Kidney (tissue), 14 donors: Measurements from ENCODE around the gene EIF4E1B. TPM values are rescaled to one million over a fixed set of nuclear protein-coding genes. Genes with fewer than 3 reads are reported as not detected.

ENCODE experiments used
- DNase-seq, 5 donors: peaks; one replicate each; pipeline ENCODE4 v3.0.0-alpha.2; 2013 to 2020
- FAIRE-seq: peaks from 2 replicates; lab custom pipeline; 2012; peaks lifted over from hg19 to GRCh38; lab: Jason Lieb, UNC
- H3K27ac ChIP-seq, 2 donors: one replicate each; pipeline ENCODE4 v1.7.0; 2013; ENCODE audit warnings: low read depth in 2 of 2, low read length in 2 of 2, inconsistent platforms in 1 of 2
- H3K27me3 ChIP-seq: one replicate; pipeline ENCODE4 v1.7.1; 2013; ENCODE audit warnings: low read length, inconsistent platforms; ENCODE audit not compliant: control insufficient read depth, insufficient read depth
- H3K36me3 ChIP-seq, 3 donors: one replicate each; pipeline versions ENCODE4 v1.7.0 to v1.7.1; 2013; ENCODE audit warnings: low read length in 3 of 3, control low read depth in 1 of 3, inconsistent platforms in 1 of 3; ENCODE audit not compliant: insufficient read depth in 3 of 3, control insufficient read depth in 2 of 3
- H3K4me1 ChIP-seq, 3 donors: one replicate each; pipeline versions ENCODE4 v1.7.0 to v1.7.1; 2013; ENCODE audit warnings: low read length in 3 of 3, inconsistent platforms in 1 of 3, low read depth in 1 of 3; ENCODE audit not compliant: control insufficient read depth in 2 of 3, insufficient read depth in 2 of 3
- H3K4me3 ChIP-seq, 3 donors: one replicate each; pipeline versions ENCODE4 v1.7.0 to v1.8.1; 2013; ENCODE audit warnings: low read length in 3 of 3, control low read depth in 1 of 3, inconsistent platforms in 1 of 3
- H3K9ac ChIP-seq, 3 donors: one replicate each; pipeline versions ENCODE4 v1.7.0 to v1.7.1; 2013; ENCODE audit warnings: low read length in 3 of 3, control low read depth in 1 of 3, inconsistent platforms in 1 of 3
- H3K9me3 ChIP-seq, 3 donors: one replicate each; pipeline versions ENCODE4 v1.7.0 to v1.7.1; 2013; ENCODE audit warnings: low read length in 3 of 3, control low read depth in 1 of 3, inconsistent platforms in 1 of 3; ENCODE audit not compliant: control insufficient read depth in 2 of 3, insufficient read depth in 1 of 3
- CTCF ChIP-seq: IDR thresholded peaks from 3 replicates; pipeline ENCODE4 v1.5.1; 2012; ENCODE audit warnings: mild to moderate bottlenecking, moderate library complexity, borderline replicate concordance; ENCODE audit not compliant: insufficient read depth; ENCODE audit errors: extremely low read depth
- intact Hi-C: fragments of 100-400 bp; cut with DNase I; formaldehyde crosslinking; loops from one replicate; pipeline ENCODE4 v1.11.1; 2022
- polyA plus RNA-seq: library from polyadenylated mRNA; stranded (reverse); fragments of 350-450 nt; fragmentation: Illumina TruSeq; extraction: RNeasy Lipid Tissue Mini Kit (QIAGEN cat#74804); gene quantifications from one replicate; pipeline ENCODE4 v1.2.3, GENCODE V29; 2014; ENCODE audit warnings: low read depth, low replicate concordance; ENCODE audit not compliant: insufficient read depth
- total RNA-seq: library from RNA; stranded (reverse); fragmentation: NEBNext Ultra II Directional; extraction: Animal tissue kit (Norgen Biotek cat#: 25700); gene quantifications from one replicate; pipeline ENCODE4 v1.2.1, GENCODE V29; 2021
- donor health status: control.
- donor health status: control.
- donor health status: control.
- donor health status: control.
- donor health status: control.
- donor health status: DM: yes; HTN: yes; CAD: no.
- donor health status: Normal renal cell carcinoma (clear cell type).

Gene EIF4E1B
- total and polyA plus RNA-seq, 2 donors from 2014 or later, result not detected

GRCh38 chr5:176624142-176624541 lies 6.3 kb upstream of the EIF4E1B start:
- Histone ChIP-seq H3K4me1 (no peaks in the 10 kb centered on the region), H3K4me3 (no peak overlapping the region), H3K9me3 (no peaks in the 10 kb centered on the region), H3K36me3 (no peaks in the 10 kb centered on the region), H3K27me3 (peaks cover 27% of the 10 kb centered on the region), H3K9ac (no peak overlapping the region), H3K27ac (no peak overlapping the region)
- FAIRE-seq (no peak), DNase-seq (no peak)
- no peak for TF ChIP-seq CTCF
- intact Hi-C loops, result no loop called here

DNA sequence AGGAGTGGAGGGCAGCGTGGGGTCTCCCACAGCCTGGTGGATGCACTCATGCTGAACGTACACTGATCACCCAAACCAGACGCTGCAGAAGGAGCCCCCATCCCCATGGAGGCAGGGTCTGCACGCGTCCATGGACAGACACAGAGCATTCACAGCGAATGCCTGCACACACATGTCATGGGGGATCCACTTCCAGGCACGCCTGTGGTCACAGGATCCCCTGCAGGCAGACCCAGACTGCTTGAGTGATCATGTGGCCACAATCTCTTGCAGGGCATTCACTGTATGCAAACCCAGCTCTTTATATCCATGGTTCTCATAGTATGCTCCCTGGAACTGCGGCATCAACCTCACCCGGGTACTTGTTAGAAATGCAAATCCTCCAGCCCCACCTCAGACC lies 5.5 kb upstream of the EIF4E1B start:
- intact Hi-C loops, result no loop called here
- Histone ChIP-seq H3K27ac (no peak overlapping the region), H3K4me1 (peaks cover 0 to 2% (median 0%) of the 10 kb centered on the region in 3 donors), H3K9me3 (no peaks in the 10 kb centered on the region), H3K4me3 (no peak overlapping the region), H3K9ac (no peak overlapping the region), H3K36me3 (no peaks in the 10 kb centered on the region), H3K27me3 (peaks cover 26% of the 10 kb centered on the region)
- DNase-seq, result no peak
- TF ChIP-seq CTCF, result no peak
- FAIRE-seq, result no peak

- Histone ChIP-seq H3K4me1 (peaks cover 0 to 3% (median 0%) of the 10 kb centered on the region in 3 donors), H3K4me3 (no peak overlapping the region), H3K9me3 (no peaks in the 10 kb centered on the region), H3K27me3 (peaks cover 25% of the 10 kb centered on the region), H3K27ac (no peak overlapping the region), H3K36me3 (no peaks in the 10 kb centered on the region), H3K9ac (no peak overlapping the region)
- no peak for FAIRE-seq
- DNase-seq, result no peak
- intact Hi-C loops, result no loop called here
- TF ChIP-seq CTCF, result no peak
Measured at GRCh38 chr5:176625512-176625911, 5.0 kb upstream of the EIF4E1B start.
